Cortex of kidney (tissue), 1 donor: Measurements from ENCODE around the gene C9orf43.

ENCODE experiments used
- DNase-seq: peaks from one replicate; lab custom pipeline; 2025; lab: John Stamatoyannopoulos, UW

C9orf43 gene

GRCh38 chr9:113467183-113467582, 56.6 kb downstream of the C9orf43 start:
- no peak for DNase-seq

GRCh38 chr9:113468716-113469448, 58.3 kb downstream of the C9orf43 start:
- DNase-seq = no peak

- no peak for DNase-seq
Measured at GRCh38 chr9:113471143-113471542, 60.6 kb downstream of the C9orf43 start.

GRCh38 chr9:113471566-113471965, 61.0 kb downstream of the C9orf43 start:
- no peak for DNase-seq

GRCh38 chr9:113472199-113472598, 61.7 kb downstream of the C9orf43 start:
- no peak for DNase-seq

- no peak for DNase-seq
Measured at GRCh38 chr9:113474360-113475028, 63.9 kb downstream of the C9orf43 start.

GRCh38 chr9:113475031-113475430, 64.5 kb downstream of the C9orf43 start:
- no peak for DNase-seq

- no peak for DNase-seq
Measured at GRCh38 chr9:113475992-113476391, 65.4 kb downstream of the C9orf43 start.

- DNase-seq = no peak
Measured at GRCh38 chr9:113476511-113476916, 66.0 kb downstream of the C9orf43 start.

GRCh38 chr9:113477058-113477457, 66.5 kb downstream of the C9orf43 start:
- DNase-seq = no peak

- DNase-seq = no peak
Measured at GRCh38 chr9:113477661-113478060, 67.1 kb downstream of the C9orf43 start.

- DNase-seq = no peak
Measured at GRCh38 chr9:113479174-113479621, 68.7 kb downstream of the C9orf43 start.
